HepG2 (cell line): ENCODE measurements around the gene ZNF563. TPM values are rescaled to one million over a fixed set of nuclear protein-coding genes. Genes with fewer than 3 reads are reported as not detected.
A peak's percentile ranks its signal among the peaks of the same experiment; 100 is the strongest.

ENCODE experiments used
- DNMT1 ChIP-seq: sonication (generic); formaldehyde crosslinking; IDR thresholded peaks from 2 replicates; pipeline ENCODE4 v1.5.1; 2020; ENCODE audit warnings: mild to moderate bottlenecking, missing genetic modification reagents
- FOXM1 ChIP-seq: sonication (generic); formaldehyde crosslinking; IDR thresholded peaks from 2 replicates; pipeline ENCODE4 v1.5.0; 2020; ENCODE audit warnings: missing genetic modification reagents
- GMEB1 ChIP-seq: sonication (generic); formaldehyde crosslinking; IDR thresholded peaks from 2 replicates; pipeline ENCODE4 v1.5.1; 2020; ENCODE audit warnings: missing genetic modification reagents, mild to moderate bottlenecking, borderline replicate concordance
- HDAC1 ChIP-seq: sonication (generic); formaldehyde crosslinking; IDR thresholded peaks from 2 replicates; pipeline ENCODE4 v1.5.1; 2020; ENCODE audit warnings: mild to moderate bottlenecking, missing genetic modification reagents
- JDP2 ChIP-seq: sonication (generic); formaldehyde crosslinking; IDR thresholded peaks from 2 replicates; pipeline ENCODE4 v1.8.1; 2022; ENCODE audit warnings: missing genetic modification reagents, borderline replicate concordance
- JUNB ChIP-seq: sonication (generic); formaldehyde crosslinking; IDR thresholded peaks from 2 replicates; pipeline ENCODE4 v1.8.0; 2022; ENCODE audit warnings: missing genetic modification reagents, mild to moderate bottlenecking, borderline replicate concordance
- KLF15 ChIP-seq: sonication (generic); formaldehyde crosslinking; IDR thresholded peaks from 2 replicates; pipeline ENCODE4 v1.8.1; 2023; ENCODE audit warnings: borderline replicate concordance, mild to moderate bottlenecking, inconsistent platforms, missing genetic modification reagents, mixed read lengths
- MEIS1 ChIP-seq: sonication (generic); formaldehyde crosslinking; IDR thresholded peaks from 2 replicates; pipeline ENCODE4 v1.9.0; 2021; ENCODE audit warnings: mild to moderate bottlenecking, missing genetic modification reagents, moderate library complexity, borderline replicate concordance
- MIER2 ChIP-seq: IDR thresholded peaks from 2 replicates; pipeline ENCODE4 v1.6.1; 2016; ENCODE audit warnings: missing biosample characterization, missing genetic modification reagents
- MTA1 ChIP-seq: sonication (generic); formaldehyde crosslinking; IDR thresholded peaks from 2 replicates; pipeline ENCODE4 v1.4.0; 2020; ENCODE audit warnings: missing genetic modification reagents, mild to moderate bottlenecking, borderline replicate concordance
- NFYB ChIP-seq: sonication (generic); formaldehyde crosslinking; IDR thresholded peaks from 2 replicates; pipeline ENCODE4 v1.4.0; 2020; ENCODE audit warnings: missing genetic modification reagents
- RFXAP ChIP-seq: sonication (generic); formaldehyde crosslinking; IDR thresholded peaks from 2 replicates; pipeline ENCODE4 v1.4.0; 2020; ENCODE audit warnings: missing genetic modification reagents, borderline replicate concordance
- TRAFD1 ChIP-seq: sonication (generic); formaldehyde crosslinking; IDR thresholded peaks from 2 replicates; pipeline ENCODE4 v1.5.1; 2020; ENCODE audit warnings: missing genetic modification reagents, mild to moderate bottlenecking, borderline replicate concordance
- ZBTB38 ChIP-seq: sonication (generic); formaldehyde crosslinking; IDR thresholded peaks from 2 replicates; pipeline ENCODE4 v1.5.1; 2020; ENCODE audit warnings: mild to moderate bottlenecking, missing genetic modification reagents
- ZBTB7A ChIP-seq: sonication (generic); formaldehyde crosslinking; IDR thresholded peaks from 2 replicates; pipeline ENCODE4 v1.8.0; 2022; ENCODE audit warnings: mild to moderate bottlenecking, missing genetic modification reagents
- ZFP36 ChIP-seq: fragments of 150-350 bp; IDR thresholded peaks from 2 replicates; pipeline ENCODE4 v1.6.1; 2018; ENCODE audit warnings: borderline replicate concordance, low read length, low read depth; ENCODE audit not compliant: partially characterized antibody
- ZFP36L1 ChIP-seq: sonication (generic); formaldehyde crosslinking; IDR thresholded peaks from 2 replicates; pipeline ENCODE4 v1.8.0; 2022; ENCODE audit warnings: mild to moderate bottlenecking, missing genetic modification reagents, moderate library complexity
- ZMYM4 ChIP-seq: sonication (generic); formaldehyde crosslinking; IDR thresholded peaks from 2 replicates; pipeline ENCODE4 v1.8.1; 2023; ENCODE audit warnings: mild to moderate bottlenecking, missing genetic modification reagents
- ZNF607 ChIP-seq: sonication (generic); formaldehyde crosslinking; IDR thresholded peaks from 2 replicates; pipeline ENCODE4 v1.5.1; 2020; ENCODE audit warnings: missing genetic modification reagents, mild to moderate bottlenecking, borderline replicate concordance
- ZNF720 ChIP-seq: sonication (generic); formaldehyde crosslinking; IDR thresholded peaks from 2 replicates; pipeline ENCODE4 v1.4.0; 2020; ENCODE audit warnings: missing genetic modification reagents
- ZNF772 ChIP-seq: sonication (generic); formaldehyde crosslinking; IDR thresholded peaks from 2 replicates; pipeline ENCODE4 v1.5.0; 2020; ENCODE audit warnings: mild to moderate bottlenecking, missing genetic modification reagents
- ZNF782 ChIP-seq: sonication (generic); formaldehyde crosslinking; IDR thresholded peaks from 2 replicates; pipeline ENCODE4 v1.4.0; 2020; ENCODE audit warnings: missing genetic modification reagents, mild to moderate bottlenecking, borderline replicate concordance
- polyA plus RNA-seq, 8 experiments: library from polyadenylated mRNA; depleted of rRNA in 3 of 8; stranded (reverse) in 7 of 8; unstranded in 1 of 8; fragments of >200 nt; fragmentation: Illumina TruSeq in 4 of 8; extraction: Trizol in 4 of 8; gene quantifications; 2 replicates each; pipeline versions ENCODE4 v1.2.1 to v1.2.3, GENCODE V29; 2011 to 2016; ENCODE audit warnings: low read depth in 4 of 8, missing spikeins in 1 of 8, mixed read lengths in 1 of 8; ENCODE audit not compliant: insufficient read depth in 1 of 8
- total RNA-seq, 5 experiments: library from RNA; depleted of rRNA; stranded (reverse); fragments of >200 nt; fragmentation: Illumina TruSeq; extraction: Trizol; gene quantifications; 2 replicates each; pipeline ENCODE4 v1.2.3, GENCODE V29; 2016; ENCODE audit warnings: low read depth in 1 of 5

Gene ZNF563
- total and polyA plus RNA-seq, 2 of the 13 experiments (the other 11 are each of a cell fraction or from before 2014, with no cell fraction given), result 7.5 to 19.5 TPM

- 0 out of 2 replicates have a peak, but pooled peaks have one; percentile 40 for TF ChIP-seq GMEB1 (CRISPR knock-in tag)
- TF ChIP-seq ZFP36, result no peak
- TF ChIP-seq FOXM1, result no peak
- no peak for TF ChIP-seq JUNB (CRISPR knock-in tag)
- TF ChIP-seq ZFP36L1 (CRISPR knock-in tag), result peak; percentile 74; the same call in 1 of the 2 replicates
- peak; percentile 49 for TF ChIP-seq ZMYM4 (CRISPR knock-in tag)
- TF ChIP-seq ZNF720 (CRISPR knock-in tag), result no peak
- peak; percentile 99 for TF ChIP-seq NFYB (CRISPR knock-in tag)
- no peak; the same call in 1 of the 2 replicates for TF ChIP-seq ZBTB7A (CRISPR knock-in tag)
- peak; percentile 31 for TF ChIP-seq ZBTB38 (CRISPR knock-in tag)
- no peak for TF ChIP-seq DNMT1
- TF ChIP-seq JDP2, result no peak
- TF ChIP-seq ZNF772, result peak; percentile 18
- no peak for TF ChIP-seq MIER2 (CRISPR knock-in tag)
- peak; percentile 87; the same call in 1 of the 2 replicates for TF ChIP-seq MEIS1 (CRISPR knock-in tag)
- TF ChIP-seq ZNF607 (CRISPR knock-in tag), result peak; percentile 73; the same call in 1 of the 2 replicates
- TF ChIP-seq ZNF782 (CRISPR knock-in tag), result no peak
- TF ChIP-seq KLF15 (CRISPR knock-in tag), result no peak
- peak; percentile 61; the same call in 1 of the 2 replicates for TF ChIP-seq RFXAP (CRISPR knock-in tag)
- TF ChIP-seq HDAC1 (CRISPR knock-in tag), result peak; percentile 27; the same call in 1 of the 2 replicates
- 0 out of 2 replicates have a peak, but pooled peaks have one; percentile 53 for TF ChIP-seq TRAFD1
- TF ChIP-seq MTA1 (CRISPR knock-in tag), result peak; percentile 22; the same call in 1 of the 2 replicates
Observed at GRCh38 chr19:12294249-12295158, 38.9 kb downstream of the ZNF563 start, which contains the start of gene ZNF44 (continued).
